LoVo (cell line): ENCODE results near the gene USHBP1.

ENCODE experiments used
- DNase-seq: peaks from one replicate; pipeline ENCODE4 v3.0.0-alpha.2; 2016; ENCODE audit warnings: low spot score

USHBP1 gene

DNA sequence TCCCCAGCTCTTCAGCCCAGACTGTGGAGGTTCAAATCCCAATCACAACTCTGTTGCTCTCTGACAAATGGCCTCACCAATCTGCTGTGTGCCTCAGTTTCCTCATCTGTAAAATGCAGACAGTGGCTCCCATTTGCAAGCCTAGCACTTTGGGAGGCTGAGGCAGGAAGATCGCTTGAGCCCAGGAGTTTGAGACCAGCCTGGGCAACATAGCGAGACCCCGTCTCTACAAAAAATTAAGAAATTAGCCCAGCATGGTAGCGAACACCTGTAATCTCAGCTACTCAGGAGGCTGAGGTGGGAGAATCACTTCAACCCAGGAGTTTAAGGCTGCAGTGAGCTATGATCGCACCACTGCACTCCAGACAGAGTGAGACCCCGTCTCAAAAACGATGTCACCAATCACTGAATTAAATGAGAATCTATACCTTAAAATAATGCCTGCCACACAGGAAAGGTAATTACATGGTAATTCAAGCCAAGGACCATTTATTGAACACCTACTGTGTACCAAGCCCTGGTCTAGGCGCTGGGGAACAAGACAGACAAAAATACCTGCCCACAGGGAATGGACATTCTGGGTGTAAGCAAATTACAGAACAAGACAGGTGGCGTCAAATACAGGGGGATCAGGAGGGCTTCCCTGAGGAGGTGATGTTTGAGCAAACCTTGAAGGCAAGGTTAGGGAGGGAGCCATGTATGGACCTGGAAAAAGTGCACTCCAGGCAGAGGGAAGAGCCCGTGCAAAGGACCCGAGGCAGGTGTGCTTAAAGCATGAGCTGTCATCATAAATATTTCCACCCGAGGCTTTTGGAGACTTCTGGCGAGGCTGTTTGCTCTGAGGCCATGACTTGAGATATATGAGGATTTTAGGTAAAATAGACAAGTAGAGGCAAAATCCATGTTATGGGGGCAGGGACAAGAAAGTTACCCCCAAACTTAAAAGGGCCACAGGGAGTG, 26.5 kb downstream of the USHBP1 start:
- no peak for DNase-seq

DNA sequence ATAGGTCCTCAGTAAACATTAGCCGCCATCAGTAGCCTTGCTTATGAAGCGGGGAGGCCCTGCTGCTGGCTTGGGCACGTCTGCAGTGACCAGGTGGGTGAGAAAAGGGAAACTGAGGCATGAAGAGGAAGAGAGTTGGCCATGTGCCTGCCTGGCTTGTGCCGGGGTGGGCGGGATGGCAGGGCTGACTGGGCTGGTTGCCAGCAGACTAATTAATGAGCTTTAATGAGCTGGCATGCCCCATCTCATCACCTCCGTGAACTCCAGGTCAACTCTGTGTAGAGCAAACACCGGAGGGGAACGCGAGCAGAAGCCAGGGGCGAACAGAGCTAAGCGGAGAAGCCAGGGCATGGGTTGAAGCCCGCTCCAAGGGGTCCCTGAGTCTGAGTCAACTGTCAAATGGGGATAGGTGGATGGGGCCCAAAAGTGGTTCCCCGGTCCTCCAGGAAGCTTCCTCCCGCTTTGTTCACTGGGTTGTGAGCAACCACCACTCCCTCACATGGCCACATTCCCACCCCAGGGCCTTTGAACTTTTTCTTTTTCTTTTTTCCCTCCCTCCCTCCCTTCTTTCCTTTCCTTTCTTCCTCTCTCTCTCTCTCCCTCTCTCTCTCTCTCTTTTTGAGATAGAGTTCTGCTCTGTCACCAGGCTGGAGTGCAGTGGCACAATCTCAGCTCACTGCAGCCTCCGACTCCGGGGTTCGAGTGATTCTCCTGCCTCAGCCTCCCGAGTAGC, 27.6 kb downstream of the USHBP1 start:
- DNase-seq, result no peak

DNA sequence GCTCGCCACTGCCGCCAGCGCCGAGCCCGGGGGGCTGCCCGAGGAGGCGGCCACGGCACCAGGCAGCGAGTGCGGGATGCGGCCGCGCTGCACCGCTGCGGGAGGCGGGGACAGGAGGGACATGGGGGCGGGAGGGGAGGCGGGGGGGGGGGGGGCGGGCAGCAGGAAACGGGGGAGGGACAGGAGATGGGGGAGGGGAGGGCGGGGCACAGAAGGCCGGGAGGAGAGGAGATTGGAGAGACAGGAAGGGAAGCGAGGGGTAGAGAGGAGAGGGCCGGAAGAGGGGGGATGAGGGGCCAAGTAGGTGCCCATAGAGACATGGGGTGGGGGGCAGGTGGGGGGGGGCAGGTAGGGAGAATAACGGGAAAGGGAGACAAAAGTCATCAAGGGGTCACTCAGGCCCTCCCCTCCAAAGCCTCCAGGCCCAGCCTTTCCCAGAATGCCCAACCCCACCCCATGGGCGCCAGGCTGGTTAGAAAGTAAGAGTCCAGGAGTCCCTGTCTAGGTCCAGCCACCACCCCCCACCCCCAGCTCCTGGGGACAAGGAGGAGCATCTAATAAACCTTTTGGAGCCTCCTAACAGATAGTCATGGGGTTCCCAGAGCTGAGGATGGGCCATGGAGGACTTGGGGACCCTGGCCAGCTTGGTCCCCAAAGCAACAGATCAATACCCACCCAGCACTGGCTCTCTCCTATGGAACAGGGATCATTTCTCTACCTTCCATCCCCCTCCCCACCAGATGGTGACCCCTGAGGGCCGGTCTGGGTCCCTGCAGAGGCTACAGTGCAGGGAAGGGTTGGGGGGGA, 28.4 kb downstream of the USHBP1 start:
- DNase-seq, result peak; percentile 18

DNA sequence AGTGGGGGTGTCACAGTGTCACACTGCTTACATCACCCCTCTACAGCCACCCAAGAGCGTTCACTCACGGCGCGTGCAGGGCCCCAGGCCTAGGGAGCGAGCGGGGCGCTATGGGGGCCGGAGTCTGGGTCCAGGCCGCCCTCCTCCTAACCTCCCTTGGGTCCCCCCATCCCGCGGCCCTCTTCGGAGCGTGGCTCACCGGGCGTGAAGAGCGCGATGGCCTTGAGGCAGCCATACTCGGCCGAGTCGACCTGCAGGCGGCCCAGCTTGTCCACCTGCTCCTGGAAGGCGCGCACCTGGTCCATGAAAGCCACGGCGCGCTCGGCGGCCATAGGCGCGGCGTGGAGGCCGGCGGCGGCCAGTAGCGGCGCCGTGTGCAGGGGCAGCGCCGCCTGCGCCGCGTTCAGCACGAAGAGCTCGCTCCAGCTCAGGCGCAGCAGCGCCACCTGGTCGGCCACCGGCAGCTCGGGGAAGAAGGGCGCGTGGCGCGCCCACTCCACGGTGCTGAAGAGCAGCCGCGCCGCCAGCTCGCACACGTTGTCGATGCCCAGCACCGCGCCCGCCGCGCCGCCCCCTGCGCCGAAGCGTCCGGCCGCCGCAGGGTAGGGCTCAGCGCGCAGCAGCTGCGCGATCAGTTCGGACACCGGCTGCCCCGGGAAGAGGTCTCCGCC, 29.1 kb downstream of the USHBP1 start:
- peak; percentile 73 for DNase-seq

DNA sequence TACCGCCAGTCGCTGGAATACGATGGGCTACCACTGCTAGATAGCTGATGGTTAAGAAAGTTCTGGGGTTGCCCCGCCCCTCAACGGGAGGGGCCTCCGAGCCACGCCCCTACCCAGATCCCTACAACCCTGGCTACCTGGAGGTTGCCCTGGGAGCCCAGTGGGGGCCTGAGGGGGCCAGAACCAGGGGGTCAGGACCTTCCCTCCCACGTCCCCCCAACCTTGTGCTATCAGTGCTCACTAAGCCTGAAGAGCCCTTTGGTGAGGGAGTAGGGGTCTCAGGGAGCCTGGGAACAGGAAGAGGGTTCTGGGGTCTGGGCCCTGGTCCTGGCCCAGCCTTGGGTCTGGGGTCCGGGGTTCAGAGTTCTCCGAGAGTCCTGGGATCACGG, 29.6 kb downstream of the USHBP1 start:
- peak; percentile 68 for DNase-seq

DNA sequence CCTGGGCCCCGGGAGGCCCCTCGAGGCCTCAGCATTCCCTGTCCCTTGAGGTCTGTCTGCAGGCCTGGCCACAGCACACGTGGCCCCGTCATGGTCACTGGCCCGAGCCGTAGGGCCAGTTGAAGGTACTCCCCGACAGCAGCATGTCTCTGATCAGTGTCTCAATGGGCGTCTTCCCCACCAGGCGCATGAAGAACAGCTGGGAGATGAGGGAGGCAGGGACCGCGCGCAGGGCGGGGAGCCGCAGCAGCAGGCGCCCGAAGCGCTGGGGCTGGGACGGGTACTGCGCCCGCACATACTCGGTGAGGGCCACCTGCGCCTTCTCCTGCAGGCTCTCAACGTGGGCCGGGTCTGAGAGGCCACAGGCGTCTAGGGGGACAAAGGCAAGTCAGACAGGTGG, 32.3 kb downstream of the USHBP1 start:
- no peak for DNase-seq

DNA sequence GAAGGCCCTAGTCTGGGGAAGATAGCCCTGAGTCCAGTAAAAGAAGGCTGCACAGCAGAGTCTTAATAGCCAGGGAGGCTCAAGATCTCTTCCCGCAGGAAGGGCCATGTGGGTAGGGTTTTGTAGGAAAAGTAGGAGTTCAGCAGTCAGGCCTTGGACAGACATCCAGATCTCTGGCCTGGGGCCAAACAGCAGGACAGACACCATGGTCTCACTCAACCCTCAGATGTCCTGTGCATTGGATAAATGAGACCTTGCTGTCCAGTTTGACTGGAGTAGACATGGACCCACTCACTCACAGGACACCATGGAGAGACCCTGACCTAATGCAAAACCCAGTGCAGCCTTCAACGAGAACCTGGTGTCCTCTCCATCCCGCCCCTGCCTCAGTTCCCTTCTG, 34.7 kb downstream of the USHBP1 start:
- no peak for DNase-seq

DNA sequence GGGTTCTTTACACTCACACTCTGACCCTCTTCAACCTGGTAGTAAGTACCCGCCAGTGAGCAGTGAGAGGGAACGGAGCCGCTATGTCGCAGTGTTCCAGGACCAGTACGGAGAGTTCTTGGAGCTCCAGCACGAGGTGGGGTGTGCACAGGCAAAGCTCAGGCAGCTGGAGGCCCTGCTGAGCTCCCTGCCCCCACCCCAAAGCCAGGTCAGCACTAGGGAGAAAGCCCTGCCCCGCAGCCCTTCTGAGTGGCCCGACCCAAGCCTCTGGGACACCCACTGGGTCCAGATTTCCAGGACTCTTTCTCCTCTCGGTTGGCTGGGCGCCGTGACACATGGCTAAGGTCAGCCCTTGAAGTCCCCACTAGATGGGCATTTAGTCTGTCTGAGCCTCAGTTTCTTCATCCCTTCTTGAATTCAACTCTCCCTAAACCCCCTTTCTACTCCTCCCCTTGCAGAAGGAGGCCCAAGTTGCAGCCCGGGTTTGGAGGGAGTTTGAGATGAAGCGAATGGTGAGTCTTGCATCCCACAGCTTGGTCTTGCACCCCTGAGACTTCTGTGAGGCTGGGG, 36.7 kb downstream of the USHBP1 start:
- no peak for DNase-seq

DNA sequence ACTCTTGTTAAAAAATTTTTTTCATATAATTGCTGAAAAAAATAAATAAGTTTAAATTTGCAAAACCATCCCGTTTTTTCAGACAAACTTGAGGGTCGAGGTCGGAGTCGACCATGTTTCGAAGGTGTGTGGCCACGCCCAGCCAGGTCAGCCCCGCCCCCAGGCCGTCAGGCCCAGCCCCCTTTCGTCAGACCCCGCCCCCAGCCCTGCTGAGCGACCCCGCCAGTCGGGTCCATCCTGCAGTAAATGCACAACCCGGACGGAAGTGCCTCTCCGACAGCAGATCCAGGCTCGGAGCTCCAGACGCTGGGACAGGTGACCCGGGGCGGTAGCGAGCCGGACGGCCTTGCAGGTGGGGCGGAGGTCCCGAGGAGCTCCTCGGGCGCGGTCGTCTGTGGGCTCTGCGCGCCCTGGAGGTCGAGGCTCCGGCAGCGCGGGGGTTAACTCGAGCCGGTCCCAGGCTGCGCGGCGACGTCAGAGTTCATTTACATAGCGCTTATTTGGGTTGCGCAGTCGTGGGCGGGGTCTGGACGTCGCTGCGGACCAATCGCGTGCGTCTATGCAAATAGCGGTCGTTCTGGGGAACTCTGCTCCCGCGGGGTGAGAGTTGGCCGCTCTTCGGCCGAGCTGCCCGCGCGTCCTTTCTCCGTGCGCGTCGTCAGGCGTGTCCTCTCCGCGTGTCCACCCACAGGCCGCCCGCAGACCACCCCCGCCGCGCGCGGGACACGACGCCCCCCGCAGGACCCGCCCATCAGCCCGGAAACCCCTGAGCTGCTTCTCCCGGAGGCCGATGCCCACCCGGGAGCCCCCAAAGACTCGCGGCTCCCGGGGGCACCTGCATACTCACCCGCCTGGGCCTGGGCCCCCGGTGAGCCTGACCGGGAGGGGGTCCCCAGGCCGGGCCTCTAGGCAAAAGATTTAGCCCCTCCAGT, 38.3 kb downstream of the USHBP1 start, which contains the start of gene OCEL1:
Gene OCEL1, plus strand, starts transcription at position 225 of the 932 bp plus-strand sequence. Its CDS starts 22 bp downstream, at position 247.
- peak; percentile 98 for DNase-seq

DNA sequence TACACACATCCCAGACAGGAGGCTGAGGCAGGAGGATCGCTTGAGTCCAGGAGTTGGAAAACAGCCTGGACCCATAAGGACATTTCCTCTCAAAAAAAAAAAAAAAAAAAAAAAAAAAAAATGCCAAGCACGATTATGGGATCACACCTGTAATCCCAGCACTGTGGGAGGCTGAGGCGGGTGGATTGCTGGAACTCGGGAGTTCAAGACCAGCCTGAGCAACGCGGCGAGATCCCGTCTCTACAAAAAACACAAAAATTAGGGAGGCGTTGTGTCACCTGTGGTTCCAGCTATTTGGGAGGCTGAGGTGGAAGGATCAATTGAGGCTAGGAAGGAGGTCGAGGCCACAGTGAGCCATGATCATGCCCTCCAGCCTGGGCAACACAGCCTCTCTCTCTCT, 39.5 kb downstream of the USHBP1 start:
- DNase-seq, result no peak

DNA sequence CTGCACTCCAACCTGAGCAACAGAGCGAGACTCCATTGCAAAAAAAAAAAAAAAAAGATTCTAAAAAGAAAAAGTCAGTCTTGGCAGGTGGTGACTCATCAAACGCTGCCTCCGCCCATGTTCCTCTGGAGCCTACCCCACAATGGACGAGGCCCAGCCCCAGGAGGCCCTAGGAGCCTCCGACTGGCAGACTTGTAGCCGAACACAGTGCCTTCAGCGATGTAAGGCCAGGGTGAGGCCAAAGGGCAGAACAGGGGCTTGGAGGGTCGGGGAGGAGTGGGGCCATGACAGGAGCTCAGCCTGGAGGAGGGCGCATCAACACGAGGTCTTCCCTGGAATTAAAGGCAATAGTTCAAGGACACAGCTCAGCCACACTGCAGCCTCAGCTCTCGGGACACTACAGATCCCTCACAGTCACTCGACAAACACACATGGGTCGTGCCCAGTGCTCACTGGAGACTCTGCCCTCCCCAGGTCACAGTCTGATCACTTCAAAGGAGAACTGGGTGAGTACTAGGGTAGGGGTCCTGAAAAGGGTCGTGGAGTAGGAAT, 44.3 kb downstream of the USHBP1 start:
- DNase-seq, result peak; percentile 39

DNA sequence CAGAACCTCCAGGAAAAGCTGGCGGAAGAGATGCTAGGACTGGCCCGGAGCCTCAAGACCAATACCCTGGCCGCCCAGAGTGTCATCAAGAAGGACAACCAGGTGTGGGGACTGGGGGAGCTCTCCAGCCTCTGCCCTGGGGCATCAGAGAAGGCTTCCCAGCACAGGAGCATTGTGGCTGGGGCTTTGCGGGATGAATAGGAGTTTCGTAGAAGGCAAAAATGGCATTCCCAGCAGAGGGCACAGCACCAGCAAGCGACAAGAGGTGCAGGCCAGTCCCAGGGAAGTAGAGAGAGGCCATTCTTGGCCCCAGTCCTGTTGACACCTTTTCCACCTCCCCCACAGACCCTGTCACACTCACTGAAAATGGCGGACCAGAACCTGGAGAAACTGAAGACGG, 45.3 kb downstream of the USHBP1 start:
- DNase-seq, result no peak

DNA sequence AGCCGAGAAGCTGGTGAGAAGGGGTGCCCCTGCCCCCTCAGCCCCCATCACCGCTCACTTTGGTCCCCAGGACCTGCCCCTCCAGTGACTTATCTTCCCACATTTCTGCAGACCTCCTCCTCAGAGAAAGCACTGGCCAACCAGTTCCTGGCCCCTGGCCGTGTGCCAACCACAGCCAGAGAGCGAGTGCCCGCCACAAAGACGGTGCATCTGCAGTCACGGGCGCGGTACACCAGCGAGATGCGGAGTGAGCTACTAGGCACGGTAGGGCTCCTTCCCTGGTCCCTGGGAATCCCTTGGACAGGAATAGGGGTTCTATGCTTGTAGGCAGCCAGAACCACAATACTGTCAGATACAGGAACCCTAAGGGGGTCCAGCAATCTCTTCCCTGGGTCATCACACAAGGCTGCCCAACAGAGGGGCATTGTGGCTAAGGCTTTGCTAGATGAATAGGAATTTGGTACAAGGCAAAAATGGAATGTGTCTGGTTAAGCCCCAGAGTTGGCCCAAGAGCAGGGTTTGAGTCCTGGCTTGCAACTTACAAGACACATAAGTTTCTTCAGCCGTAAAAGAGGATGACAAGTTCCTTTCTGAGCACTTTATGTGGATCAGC, 48.4 kb downstream of the USHBP1 start:
- no peak for DNase-seq

DNA sequence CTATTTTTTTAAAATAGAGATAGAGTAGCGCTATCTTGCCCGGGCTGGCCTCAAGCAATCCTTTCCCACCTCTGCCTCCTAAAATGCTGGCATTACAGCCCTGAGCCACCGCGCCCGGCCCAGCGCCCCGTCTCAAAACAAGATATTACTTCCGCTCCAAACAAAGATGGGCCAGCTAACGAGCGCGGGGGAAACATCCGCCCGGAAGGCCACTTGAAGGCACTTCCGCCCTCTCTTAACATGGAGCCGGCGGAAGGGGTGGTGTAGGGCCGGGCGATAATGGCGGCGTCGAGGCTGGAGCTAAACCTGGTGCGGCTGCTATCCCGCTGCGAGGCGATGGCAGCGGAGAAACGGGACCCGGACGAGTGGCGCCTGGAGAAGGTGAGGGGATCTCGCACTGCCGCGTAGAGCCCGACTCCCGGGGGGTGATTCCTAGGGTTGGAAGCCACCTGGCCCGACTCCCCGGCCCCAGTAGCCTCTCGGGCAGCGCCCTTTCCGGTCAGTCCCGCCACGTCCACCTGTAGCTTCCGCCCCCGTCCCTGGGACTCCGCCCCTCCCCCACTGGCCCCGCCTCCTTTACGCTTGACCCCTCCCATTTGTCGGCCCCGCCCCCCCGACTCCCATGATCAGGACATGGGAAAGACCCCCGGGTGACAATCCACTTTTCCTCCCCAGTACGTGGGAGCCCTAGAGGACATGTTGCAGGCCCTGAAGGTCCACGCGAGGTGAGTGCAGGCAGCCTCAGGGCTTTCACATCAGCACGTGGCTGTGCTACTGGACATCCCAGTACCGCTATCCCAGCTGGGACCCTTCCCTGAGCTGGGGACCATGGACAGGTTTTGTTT, 49.2 kb downstream of the USHBP1 start, which contains the start of gene USE1:
Gene USE1, plus strand, starts transcription at position 231 of the 845 bp plus-strand sequence. Its CDS starts 49 bp downstream, at position 280.
- peak; percentile 93 for DNase-seq

DNA sequence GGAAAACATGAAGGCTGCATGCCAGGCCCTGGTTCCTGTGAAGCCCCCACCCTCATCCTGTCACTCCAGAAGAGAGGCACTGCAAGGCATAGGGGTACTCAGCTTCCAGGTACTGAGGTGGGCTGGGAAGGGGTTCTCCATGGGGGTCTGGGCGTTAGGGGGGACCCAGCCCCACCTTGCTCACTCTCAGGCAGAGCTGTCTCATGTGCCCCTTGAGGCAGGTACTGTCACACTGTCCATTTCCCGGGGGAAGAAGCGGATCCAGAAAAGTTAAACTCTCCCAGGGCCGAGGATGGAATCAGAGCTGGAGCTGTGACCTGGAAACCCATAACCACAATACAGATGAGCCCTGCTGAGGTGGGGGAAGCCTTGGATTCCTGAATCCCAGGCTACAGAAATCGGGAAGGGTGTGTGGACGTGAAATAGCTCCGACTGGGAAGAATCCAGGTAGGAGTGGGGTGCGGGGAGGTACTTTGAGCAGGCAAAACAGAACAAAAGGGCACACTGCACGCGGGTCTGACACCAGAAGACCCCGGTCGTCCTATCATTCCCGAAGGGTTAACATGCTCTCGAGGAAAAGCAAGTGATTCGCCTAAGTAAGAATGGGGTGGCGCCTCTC, 49.9 kb downstream of the USHBP1 start:
- DNase-seq, result no peak

DNA sequence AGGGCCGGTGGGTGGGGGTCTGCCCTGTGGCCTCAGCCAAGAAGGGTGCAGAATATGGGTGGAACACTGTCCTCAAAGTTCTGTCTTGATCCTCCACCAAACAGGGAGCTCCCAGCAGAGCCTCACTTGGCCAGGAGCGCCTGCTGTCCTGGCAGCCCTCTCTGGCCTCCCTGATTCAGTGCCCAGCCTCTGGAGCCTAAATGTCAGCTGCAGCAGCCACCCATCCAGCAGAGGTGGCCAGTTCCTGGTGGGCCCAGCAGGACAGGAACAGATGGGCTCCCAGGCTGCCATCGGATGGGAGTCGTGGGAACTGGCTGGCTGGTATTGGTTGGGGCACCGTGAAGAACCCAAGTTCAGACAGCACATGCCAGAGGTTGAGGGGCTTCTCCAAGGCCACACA, 51.2 kb downstream of the USHBP1 start:
- no peak for DNase-seq

DNA sequence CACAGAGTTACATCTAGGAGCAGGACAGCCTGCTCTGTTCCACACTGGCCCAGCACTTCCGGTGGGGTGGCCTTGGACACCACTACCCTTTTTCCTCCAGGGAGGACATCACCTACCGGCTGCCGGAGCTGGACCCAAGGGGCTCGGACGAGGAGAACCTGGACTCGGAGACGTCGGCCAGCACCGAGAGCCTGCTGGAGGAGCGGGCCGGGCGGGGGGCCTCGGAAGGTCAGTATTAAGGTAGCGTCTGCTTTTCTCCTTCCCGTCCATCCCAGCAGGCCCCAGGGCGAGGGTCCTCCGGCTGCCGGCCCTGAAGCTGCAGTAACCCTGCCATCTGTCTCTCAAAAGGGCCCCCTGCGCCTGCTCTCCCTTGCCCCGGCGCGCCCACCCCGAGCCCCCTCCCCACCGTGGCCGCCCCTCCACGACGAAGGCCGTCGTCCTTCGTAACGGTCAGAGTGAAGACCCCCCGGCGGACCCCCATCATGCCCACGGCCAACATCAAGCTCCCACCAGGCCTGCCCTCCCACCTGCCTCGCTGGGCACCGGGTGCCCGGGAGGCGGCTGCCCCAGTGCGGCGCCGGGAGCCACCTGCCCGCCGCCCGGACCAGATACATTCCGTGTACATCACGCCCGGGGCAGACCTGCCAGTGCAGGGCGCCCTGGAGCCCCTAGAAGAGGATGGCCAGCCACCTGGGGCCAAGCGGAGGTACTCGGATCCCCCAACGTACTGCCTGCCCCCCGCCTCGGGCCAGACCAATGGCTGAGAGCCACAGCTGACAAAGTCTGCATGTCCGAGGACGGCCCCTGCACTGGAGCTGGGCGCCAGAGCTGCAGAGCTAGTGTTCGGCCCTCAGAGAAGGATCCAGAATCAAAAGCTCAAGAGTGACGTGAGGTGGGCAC, 52.7 kb downstream of the USHBP1 start:
- no peak for DNase-seq
